RWPE2 (cell line): ENCODE data around the gene EPG5.
"Not testable (repeated sequence)": the region's sequence is repeated elsewhere in the genome, so short reads cannot be mapped to it uniquely, and the experiment has no call there.

Source experiments
- ATAC-seq: fragments of 200-7000 bp; cut with Tn5 transposase; 3 replicates; pipeline ENCODE4 v1.9.1; 2021; ENCODE audit warnings: low read depth
- DNase-seq: peaks from one replicate; pipeline ENCODE4 v3.0.0-alpha.2; 2020; ENCODE audit warnings: low spot score
- H3K27ac ChIP-seq: fragments of 450-650 bp; 2 replicates; pipeline ENCODE4 v1.5.1; 2017; ENCODE audit warnings: mild to moderate bottlenecking; ENCODE audit not compliant: poor library complexity, severe bottlenecking
- H3K27me3 ChIP-seq: fragments of 250-450 bp; sonication (Bioruptor Pico); 2 replicates; pipeline ENCODE4 v1.5.1; 2021; ENCODE audit warnings: mild to moderate bottlenecking, moderate library complexity; ENCODE audit not compliant: insufficient read depth, poor library complexity, severe bottlenecking
- H3K36me3 ChIP-seq: fragments of 250-450 bp; sonication (Bioruptor Pico); 2 replicates; pipeline ENCODE4 v1.5.1; 2020; ENCODE audit warnings: low read depth, mild to moderate bottlenecking, moderate library complexity
- H3K4me1 ChIP-seq: fragments of 250-450 bp; sonication (Bioruptor Pico); 2 replicates; pipeline ENCODE4 v1.5.1; 2021; ENCODE audit warnings: mild to moderate bottlenecking, moderate library complexity; ENCODE audit not compliant: insufficient read depth, poor library complexity, severe bottlenecking
- H3K4me3 ChIP-seq: fragments of 250-450 bp; sonication (Bioruptor Pico); 2 replicates; pipeline ENCODE4 v1.5.1; 2021; ENCODE audit warnings: mild to moderate bottlenecking, moderate library complexity; ENCODE audit not compliant: severe bottlenecking
- H3K9me3 ChIP-seq: fragments of 250-450 bp; sonication (Bioruptor Pico); 2 replicates; pipeline ENCODE4 v1.5.1; 2021; ENCODE audit warnings: mild to moderate bottlenecking, moderate library complexity; ENCODE audit not compliant: severe bottlenecking
- CTCF ChIP-seq: fragments of 450-650 bp; IDR thresholded peaks from one replicate; pipeline ENCODE4 v1.5.1; 2017; ENCODE audit warnings: mild to moderate bottlenecking, moderate library complexity; ENCODE audit not compliant: poor library complexity, severe bottlenecking

EPG5 gene

DNA sequence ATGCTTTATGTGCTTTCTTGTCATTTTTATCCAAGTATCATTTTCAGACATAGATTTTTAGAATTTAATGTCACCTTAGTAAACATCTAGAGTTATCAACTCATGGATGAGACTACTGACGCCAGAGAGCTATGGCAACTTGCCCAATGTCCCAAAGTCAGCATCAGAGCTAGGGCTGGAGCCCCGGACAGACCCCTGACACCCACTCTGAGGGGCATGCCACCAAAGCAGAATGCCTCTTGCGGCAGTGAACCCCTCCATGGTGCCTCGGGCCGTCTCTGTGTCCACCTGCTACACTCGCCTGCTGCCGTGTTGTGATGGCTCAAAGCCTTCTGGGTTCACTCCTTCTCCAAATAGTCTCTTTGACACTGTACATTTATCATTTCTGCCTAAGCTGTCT is 136.2 kb downstream of the EPG5 start:
- Histone ChIP-seq H3K27ac (no peak overlapping the region), H3K4me3 (no peak overlapping the region), H3K9me3 (no peaks in the 10 kb centered on the region), H3K36me3 (no peaks in the 10 kb centered on the region), H3K27me3 (no peaks in the 10 kb centered on the region), H3K4me1 (peaks cover 22% of the 10 kb centered on the region)
- no peak for ATAC-seq
- TF ChIP-seq CTCF, result no peak
- DNase-seq, result no peak

DNA sequence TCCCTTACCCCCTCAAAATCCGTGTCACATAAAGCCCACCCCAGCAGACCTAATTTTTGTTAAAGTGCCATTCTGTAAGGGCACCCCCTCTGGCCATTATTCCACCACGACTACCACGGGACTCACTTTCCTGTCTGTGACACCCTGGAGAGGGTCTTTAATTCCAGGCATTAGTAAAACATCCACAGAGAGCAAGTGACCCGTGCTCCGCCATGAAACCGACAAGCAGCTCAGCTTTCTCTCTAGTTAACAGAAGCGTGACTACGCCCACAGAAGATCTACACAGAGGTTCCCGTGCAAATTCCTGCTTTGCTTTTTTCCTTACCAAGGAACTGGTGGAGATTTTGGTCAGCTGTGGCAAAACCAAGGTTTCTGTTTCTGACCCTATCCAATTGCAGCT is 137.3 kb downstream of the EPG5 start:
- Histone ChIP-seq H3K36me3 (no peaks in the 10 kb centered on the region), H3K4me3 (no peak overlapping the region), H3K27me3 (no peaks in the 10 kb centered on the region), H3K4me1 (peaks cover 22% of the 10 kb centered on the region), H3K27ac (no peak overlapping the region), H3K9me3 (no peaks in the 10 kb centered on the region)
- DNase-seq, result no peak
- ATAC-seq, result no peak
- TF ChIP-seq CTCF, result no peak

DNA sequence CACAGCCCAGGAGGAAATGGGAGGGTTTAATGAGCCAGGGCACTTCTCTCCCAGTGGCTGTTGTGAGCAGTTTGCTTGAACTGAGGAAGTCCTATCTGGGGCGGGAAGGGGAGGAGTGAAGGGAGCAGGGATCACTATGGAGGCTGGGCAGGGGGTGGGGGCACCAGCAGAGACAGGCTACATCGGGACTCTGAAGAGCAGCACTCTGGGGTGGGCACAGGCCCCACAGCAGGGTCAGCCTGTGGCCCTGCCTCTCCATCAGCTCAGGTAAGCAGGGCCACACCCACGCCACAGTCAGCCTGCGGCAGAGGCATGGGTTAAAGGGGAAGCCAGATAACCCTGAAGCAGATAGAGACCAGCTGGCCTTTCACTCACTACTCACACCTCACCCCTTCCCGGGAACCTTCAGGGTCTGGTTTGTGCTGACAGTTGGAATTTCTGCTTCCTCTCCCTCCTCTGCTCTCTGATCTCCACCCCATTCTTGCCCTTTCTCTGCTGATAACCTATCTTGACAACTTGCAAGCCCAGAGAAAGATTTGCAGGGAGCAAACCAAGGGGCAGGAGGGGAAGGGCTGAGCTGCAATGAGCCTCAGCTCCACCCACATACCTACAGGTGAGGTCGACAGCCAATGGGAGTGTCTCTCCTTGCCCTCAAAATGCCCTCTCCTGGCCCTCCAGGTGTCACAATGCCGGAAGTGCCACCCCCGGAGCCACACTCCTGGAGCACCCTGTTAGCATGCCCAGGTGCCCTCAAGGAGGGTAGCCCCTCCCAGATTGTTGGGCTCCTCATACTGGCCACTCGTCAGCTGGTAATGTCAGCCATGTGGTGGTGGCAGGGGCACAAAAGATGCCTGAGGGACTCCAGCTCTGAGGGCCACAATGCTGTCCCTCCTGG is 138.0 kb downstream of the EPG5 start:
- Histone ChIP-seq H3K36me3 (no peaks in the 10 kb centered on the region), H3K27ac (no peak overlapping the region), H3K27me3 (no peaks in the 10 kb centered on the region), H3K9me3 (no peaks in the 10 kb centered on the region), H3K4me1 (peaks cover 22% of the 10 kb centered on the region), H3K4me3 (no peak overlapping the region)
- no peak for TF ChIP-seq CTCF
- no peak for DNase-seq
- ATAC-seq, result no peak

DNA sequence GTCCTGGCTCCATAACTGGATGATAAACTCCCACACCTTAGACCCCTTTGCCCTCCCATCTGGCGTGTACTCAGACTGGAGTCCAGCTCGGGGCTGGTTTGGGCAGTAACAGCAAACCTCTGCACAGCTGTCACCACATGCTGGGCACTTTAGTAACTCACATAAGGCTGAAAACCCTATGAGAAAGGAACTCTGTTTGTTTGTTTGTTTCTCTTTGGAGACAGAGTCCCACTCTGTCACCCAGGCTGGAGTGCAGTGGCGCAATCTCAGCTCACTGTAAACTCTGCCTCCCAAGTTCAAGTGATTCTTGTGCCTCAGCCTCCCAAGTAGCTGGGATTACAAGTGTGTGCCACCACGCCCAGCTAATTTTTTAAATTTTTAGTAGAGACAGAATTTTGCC is 140.4 kb downstream of the EPG5 start:
- H3K4me1 ChIP-seq, result peaks cover 22% of the 10 kb centered on the region
- not testable (repeated sequence) for H3K36me3 ChIP-seq, DNase-seq, H3K27me3 ChIP-seq, ATAC-seq, H3K4me3 ChIP-seq, H3K27ac ChIP-seq, H3K9me3 ChIP-seq

GRCh38 chr18:45826084-45826483 is 141.0 kb downstream of the EPG5 start:
- Histone ChIP-seq H3K9me3 (no peaks in the 10 kb centered on the region), H3K36me3 (no peaks in the 10 kb centered on the region), H3K27ac (no peak overlapping the region), H3K4me3 (no peak overlapping the region), H3K27me3 (no peaks in the 10 kb centered on the region), H3K4me1 (peaks cover 22% of the 10 kb centered on the region)
- no peak for TF ChIP-seq CTCF
- DNase-seq (no peak), ATAC-seq (no peak)
